GM10266 (cell line): ENCODE measurements around the gene ZKSCAN3.
"Not testable (repeated sequence)": the region's sequence is repeated elsewhere in the genome, so short reads cannot be mapped to it uniquely, and the experiment has no call there.

Source experiments
- DNase-seq: peaks from one replicate; pipeline ENCODE4 v3.0.0; 2012; ENCODE audit errors: extremely low spot score
- CTCF ChIP-seq: IDR thresholded peaks from 2 replicates; pipeline ENCODE4 v1.5.1; 2012; ENCODE audit warnings: mild to moderate bottlenecking, low read depth; ENCODE audit not compliant: control insufficient read depth, insufficient read depth; ENCODE audit errors: missing control alignments

Gene ZKSCAN3

GRCh38 chr6:28400122-28400451 lies 50.3 kb downstream of the ZKSCAN3 start:
- DNase-seq: no peak
- no peak for TF ChIP-seq CTCF

- no peak for TF ChIP-seq CTCF
- DNase-seq: no peak
Observed at GRCh38 chr6:28401172-28401571, 51.4 kb downstream of the ZKSCAN3 start.

- TF ChIP-seq CTCF: no peak
- no peak for DNase-seq
Observed at GRCh38 chr6:28402197-28402596, 52.5 kb downstream of the ZKSCAN3 start.

GRCh38 chr6:28403923-28404322 lies 54.2 kb downstream of the ZKSCAN3 start:
- DNase-seq: not testable (repeated sequence)

GRCh38 chr6:28407401-28407800 lies 57.7 kb downstream of the ZKSCAN3 start:
- no peak for TF ChIP-seq CTCF
- no peak for DNase-seq

GRCh38 chr6:28408076-28408802 lies 58.5 kb downstream of the ZKSCAN3 start:
- TF ChIP-seq CTCF: no peak
- DNase-seq: no peak

- DNase-seq: no peak
- TF ChIP-seq CTCF: no peak
Observed at GRCh38 chr6:28410767-28411166, 61.0 kb downstream of the ZKSCAN3 start.

GRCh38 chr6:28413681-28414080 lies 63.9 kb downstream of the ZKSCAN3 start:
- TF ChIP-seq CTCF: no peak

More at GRCh38 chr6:28413681-28414080, 63.9 kb downstream of the ZKSCAN3 start:
- no peak for DNase-seq
